ENCODE measurements around the gene ESRRB. TPM values are rescaled to one million over a fixed set of nuclear protein-coding genes. Genes with fewer than 3 reads are reported as not detected.

The ESRRB gene
- total RNA-seq, 1 experiment from 2014 or later, result 1.6 TPM

GRCh38 chr14:76464856-76465255 lies 88.9 kb downstream of the ESRRB start:
- H3K4me1 Mint-ChIP-seq, result peaks cover 7% of the 10 kb centered on the region
- no peaks in the 10 kb centered on the region for H3K9me3 Mint-ChIP-seq
- no peaks in the 10 kb centered on the region for H3K36me3 Mint-ChIP-seq
- no peaks in the 10 kb centered on the region; the same call in 1 of the 2 replicates for H3K27me3 Mint-ChIP-seq (ENCODE audit: low read depth)
- ChIA-PET POLR2A (no interaction called here), CTCF (no interaction called here)
- no peak overlapping the region for H3K27ac Mint-ChIP-seq
- no peak overlapping the region for H3K4me3 Mint-ChIP-seq
- TF ChIP-seq ZNF138 (CRISPR knock-in tag; conservative IDR thresholded peaks at IDR 0.05) (no peak), AFF4 (CRISPR knock-in tag; IDR thresholded peaks at IDR 0.05; ENCODE audit: borderline replicate concordance) (no peak), NR3C1 (CRISPR knock-in tag; conservative IDR thresholded peaks at IDR 0.05; ENCODE audit: low read depth) (no peak), NFE2L1 (CRISPR knock-in tag; IDR thresholded peaks at IDR 0.05) (no peak), ZMAT4 (CRISPR knock-in tag; IDR thresholded peaks at IDR 0.05) (no peak), GABPB1 (CRISPR knock-in tag; IDR thresholded peaks at IDR 0.05) (no peak)
- DNase-seq (ENCODE audit: low spot score) (no peak), ATAC-seq (no peak)

GRCh38 chr14:76465664-76466063 lies 89.7 kb downstream of the ESRRB start:
- no peak overlapping the region for H3K4me3 Mint-ChIP-seq
- TF ChIP-seq ZNF423 (CRISPR knock-in tag; IDR thresholded peaks at IDR 0.05) (peak; percentile 71), ZNF425 (CRISPR knock-in tag; conservative IDR thresholded peaks at IDR 0.05) (no peak)
- H3K27ac Mint-ChIP-seq, result no peak overlapping the region
- CTCF ChIA-PET, result no interaction called here
- H3K9me3 Mint-ChIP-seq, result no peaks in the 10 kb centered on the region
- peaks cover 7% of the 10 kb centered on the region for H3K4me1 Mint-ChIP-seq
- POLR2A ChIA-PET, result no interaction called here
- no peaks in the 10 kb centered on the region for H3K36me3 Mint-ChIP-seq
- H3K27me3 Mint-ChIP-seq (ENCODE audit: low read depth), result no peaks in the 10 kb centered on the region; the same call in 1 of the 2 replicates
- DNase-seq (ENCODE audit: low spot score) (no peak), ATAC-seq (peak; percentile 66)

- ATAC-seq, result no peak
- no peaks in the 10 kb centered on the region; the same call in 1 of the 2 replicates for H3K27me3 Mint-ChIP-seq (ENCODE audit: low read depth)
- H3K27ac Mint-ChIP-seq, result no peak overlapping the region
- DNase-seq (ENCODE audit: low spot score), result no peak
- ChIA-PET CTCF (interaction anchor here (1.2 to 1.7 kb wide), 3 partner anchors 9 to 180 kb away, joined by 3 to 7 read pairs (median 4); no protein-coding TSS in a partner anchor), POLR2A (no interaction called here)
- peaks cover 7% of the 10 kb centered on the region for H3K4me1 Mint-ChIP-seq
- TF ChIP-seq ETV6 (CRISPR knock-in tag; IDR thresholded peaks at IDR 0.05) (no peak), MYBL2 (CRISPR knock-in tag; IDR thresholded peaks at IDR 0.05) (no peak), HMGXB4 (CRISPR knock-in tag; IDR thresholded peaks at IDR 0.05) (no peak), ARID4B (CRISPR knock-in tag; IDR thresholded peaks at IDR 0.05; ENCODE audit: borderline replicate concordance) (no peak), CREM (CRISPR knock-in tag; IDR thresholded peaks at IDR 0.05) (no peak), NFATC4 (CRISPR knock-in tag; IDR thresholded peaks at IDR 0.05) (no peak), PRRX2 (CRISPR knock-in tag; IDR thresholded peaks at IDR 0.05) (no peak), FOXP1 (CRISPR knock-in tag; IDR thresholded peaks at IDR 0.05; ENCODE audit: borderline replicate concordance) (no peak), AR (CRISPR knock-in tag; IDR thresholded peaks at IDR 0.05) (no peak)
- H3K36me3 Mint-ChIP-seq, result no peaks in the 10 kb centered on the region
- H3K9me3 Mint-ChIP-seq, result no peaks in the 10 kb centered on the region
- no peak overlapping the region for H3K4me3 Mint-ChIP-seq
Observed at GRCh38 chr14:76467711-76468155, 91.8 kb downstream of the ESRRB start.

All from WTC11 (cell line).